IMR-90 (cell line): ENCODE data around the gene AOC2. TPM values are rescaled to one million over a fixed set of nuclear protein-coding genes. Genes with fewer than 3 reads are reported as not detected.

Source experiments
- ATAC-seq: fragments of 200-7000 bp; cut with Tn5 transposase; 2 replicates; pipeline ENCODE4 v1.9.1; 2020; ENCODE audit warnings: low read depth, mild to moderate bottlenecking, moderate library complexity
- BruUV-seq: library from RNA; stranded (reverse); fragments of 400-500 nt; replicated peaks from 2 replicates; lab custom pipeline; 2021; lab: Mats Ljungman, UMichigan
- CTCF ChIA-PET: fragments of 300-600 bp; formaldehyde crosslinking; extraction: SDS; loops from one replicate; lab custom pipeline; 2021; ENCODE audit warnings: antibody characterized with exemption; lab: Yijun Ruan, JAX
- POLR2A ChIA-PET: fragments of 300-600 bp; sonication (Branson Sonifier 250); formaldehyde crosslinking; loops from one replicate; lab custom pipeline; 2022; ENCODE audit warnings: antibody characterized with exemption; ENCODE audit not compliant: unreplicated experiment; lab: Charles Lee
- DNase-seq: peaks from one replicate; pipeline ENCODE4 v3.0.0; 2013
- H2AFZ ChIP-seq: replicated peaks from 2 replicates; pipeline ENCODE3; 2013; ENCODE audit warnings: low read length, mild to moderate bottlenecking; ENCODE audit not compliant: poor library complexity
- H2AK5ac ChIP-seq: 2 replicates; pipeline ENCODE4 v1.6.1; 2013; ENCODE audit warnings: low read depth, low read length, inconsistent platforms
- H2AK9ac ChIP-seq: replicated peaks from 2 replicates; pipeline ENCODE3; 2013; ENCODE audit warnings: mild to moderate bottlenecking, low read depth, low read length, moderate library complexity; ENCODE audit not compliant: poor library complexity
- H2BK120ac ChIP-seq: 2 replicates; pipeline ENCODE4 v1.6.1; 2013; ENCODE audit warnings: low read depth, low read length, inconsistent platforms
- H2BK15ac ChIP-seq: 3 replicates; pipeline ENCODE4 v1.6.1; 2013; ENCODE audit warnings: low read depth, low read length, inconsistent platforms
- H2BK20ac ChIP-seq: 2 replicates; pipeline ENCODE4 v1.6.1; 2013; ENCODE audit warnings: low read depth, mild to moderate bottlenecking, inconsistent platforms, low read length, moderate library complexity
- H2BK5ac ChIP-seq: 2 replicates; pipeline ENCODE4 v1.6.1; 2013; ENCODE audit warnings: mild to moderate bottlenecking, low read depth, low read length, inconsistent platforms; ENCODE audit not compliant: poor library complexity, severe bottlenecking
- H3K14ac ChIP-seq: replicated peaks from 2 replicates; pipeline ENCODE4 v1.6.1; 2013; ENCODE audit warnings: low read depth, low read length, inconsistent platforms
- H3K18ac ChIP-seq: 2 replicates; pipeline ENCODE4 v1.6.1; 2013; ENCODE audit warnings: low read depth, low read length, control low read depth
- H3K23ac ChIP-seq: 2 replicates; pipeline ENCODE4 v1.6.1; 2013; ENCODE audit warnings: low read depth, low read length, inconsistent platforms
- H3K27ac ChIP-seq: 2 replicates; pipeline ENCODE4 v1.5.1; 2013; ENCODE audit warnings: mild to moderate bottlenecking, control low read depth, low read length; ENCODE audit not compliant: insufficient read depth
- H3K27me3 ChIP-seq: 2 replicates; pipeline ENCODE4 v1.6.1; 2013; ENCODE audit warnings: low read length; ENCODE audit not compliant: control insufficient read depth, insufficient read depth
- H3K36me3 ChIP-seq: 2 replicates; pipeline ENCODE4 v1.6.1; 2013; ENCODE audit warnings: low read length, mixed read lengths; ENCODE audit not compliant: control insufficient read depth, insufficient read depth
- H3K4ac ChIP-seq: 2 replicates; pipeline ENCODE4 v1.6.1; 2013; ENCODE audit warnings: low read depth, low read length, inconsistent platforms
- H3K4me1 ChIP-seq: 2 replicates; pipeline ENCODE4 v1.6.1; 2013; ENCODE audit warnings: low read length, mixed read lengths; ENCODE audit not compliant: control insufficient read depth, insufficient read depth
- H3K4me2 ChIP-seq: 2 replicates; pipeline ENCODE4 v1.6.1; 2013; ENCODE audit warnings: low read depth, mild to moderate bottlenecking, control low read depth, low read length, moderate library complexity
- H3K4me3 ChIP-seq: 2 replicates; pipeline ENCODE4 v1.5.1; 2013; ENCODE audit warnings: low read depth, mild to moderate bottlenecking, control low read depth, low read length, moderate library complexity; ENCODE audit not compliant: insufficient read depth
- H3K56ac ChIP-seq: 2 replicates; pipeline ENCODE4 v1.6.1; 2013; ENCODE audit warnings: low read length, inconsistent platforms; ENCODE audit not compliant: insufficient read depth; ENCODE audit errors: extremely low read depth
- H3K79me1 ChIP-seq, 2 experiments: 2 replicates each; pipeline ENCODE4 v1.6.1; 2013; ENCODE audit warnings: low read length in 2 of 2, inconsistent platforms in 1 of 2, low read depth in 1 of 2
- H3K9ac ChIP-seq: 2 replicates; pipeline ENCODE4 v1.6.1; 2013; ENCODE audit warnings: low read depth, low read length, control low read depth
- H3K9me1 ChIP-seq: 2 replicates; pipeline ENCODE4 v1.6.1; 2013; ENCODE audit warnings: low read length, inconsistent platforms; ENCODE audit not compliant: insufficient read depth
- H3K9me3 ChIP-seq: 2 replicates; pipeline ENCODE4 v1.6.1; 2013; ENCODE audit warnings: low read length; ENCODE audit not compliant: control insufficient read depth, insufficient read depth
- H4K20me1 ChIP-seq: 2 replicates; pipeline ENCODE4 v1.6.1; 2013; ENCODE audit warnings: low read length, inconsistent platforms; ENCODE audit not compliant: insufficient read depth
- H4K5ac ChIP-seq: 2 replicates; pipeline ENCODE4 v1.6.1; 2013; ENCODE audit warnings: mild to moderate bottlenecking, low read depth, low read length, control low read depth
- H4K8ac ChIP-seq, 2 experiments: 2 replicates each; pipeline ENCODE4 v1.6.1; 2013; ENCODE audit warnings: low read depth in 2 of 2, low read length in 2 of 2, control low read depth in 1 of 2, inconsistent platforms in 1 of 2
- H4K91ac ChIP-seq: 2 replicates; pipeline ENCODE4 v1.6.1; 2013; ENCODE audit warnings: low read depth, low read length, inconsistent platforms; ENCODE audit not compliant: insufficient read depth
- BHLHE40 ChIP-seq: fragments of 150-350 bp; IDR thresholded peaks from 2 replicates; pipeline ENCODE4 v1.6.1; 2016; ENCODE audit warnings: mild to moderate bottlenecking, low read depth, low read length
- CEBPB ChIP-seq: IDR thresholded peaks from 2 replicates; pipeline ENCODE4 v1.6.1; 2012; ENCODE audit warnings: low read depth, low read length, improper control_type of control experiment
- CHD1 ChIP-seq: IDR thresholded peaks from 2 replicates; pipeline ENCODE4 v1.6.1; 2012; ENCODE audit warnings: low read depth, low read length, improper control_type of control experiment
- FOS ChIP-seq: fragments of 150-350 bp; IDR thresholded peaks from 2 replicates; pipeline ENCODE4 v1.6.1; 2016; ENCODE audit warnings: low read depth, low read length
- MAFK ChIP-seq: IDR thresholded peaks from 2 replicates; pipeline ENCODE4 v1.6.1; 2012; ENCODE audit warnings: low read depth, low read length, improper control_type of control experiment
- MAZ ChIP-seq: IDR thresholded peaks from 2 replicates; pipeline ENCODE4 v1.6.1; 2012; ENCODE audit warnings: low read depth, mild to moderate bottlenecking, low read length, improper control_type of control experiment, moderate library complexity, borderline replicate concordance
- MXI1 ChIP-seq: IDR thresholded peaks from 2 replicates; pipeline ENCODE4 v1.6.1; 2012; ENCODE audit warnings: low read depth, mild to moderate bottlenecking, low read length, moderate library complexity, borderline replicate concordance
- POLR2A ChIP-seq: IDR thresholded peaks from 2 replicates; pipeline ENCODE4 v1.6.1; 2012; ENCODE audit warnings: mild to moderate bottlenecking, low read depth, low read length
- RAD21 ChIP-seq: IDR thresholded peaks from 2 replicates; pipeline ENCODE4 v1.6.1; 2012; ENCODE audit warnings: low read length, improper control_type of control experiment
- RCOR1 ChIP-seq: IDR thresholded peaks from 2 replicates; pipeline ENCODE4 v1.6.1; 2012; ENCODE audit warnings: mild to moderate bottlenecking, low read length, improper control_type of control experiment; ENCODE audit not compliant: insufficient replicate concordance
- RFX5 ChIP-seq: IDR thresholded peaks from 2 replicates; pipeline ENCODE4 v1.8.0; 2012; ENCODE audit warnings: low read depth, mild to moderate bottlenecking, low read length, moderate library complexity
- SMC3 ChIP-seq: fragments of 150-350 bp; IDR thresholded peaks from 2 replicates; pipeline ENCODE4 v1.6.1; 2016; ENCODE audit warnings: low read depth, mild to moderate bottlenecking, antibody characterized with exemption, low read length, moderate library complexity
- WGBS, 2 experiments: methylation state at CpG; one replicate each; pipeline versions ENCODE4 v1.1.5 to v1.1.7; 2013; ENCODE audit warnings: missing lambda C conversion rate in 2 of 2; ENCODE audit not compliant: insufficient read length in 1 of 2; ENCODE audit errors: extremely low coverage in 2 of 2; 5-methylcytosine and 5-hydroxymethylcytosine counted together
- dilution Hi-C: fragments of 300-500 bp; cut with HindIII; formaldehyde crosslinking; loops from one replicate; pipeline ENCODE4 v1.14.3; 2018; ENCODE audit warnings: low sequenced_read_pairs; ENCODE audit not compliant: unreplicated experiment
- in situ Hi-C: fragments of 300-500 bp; cut with MboI; formaldehyde crosslinking; loops from 3 replicates; pipeline ENCODE4 v1.14.3; 2019; ENCODE audit warnings: low sequenced_read_pairs, inconsistent platforms, mixed read lengths
- intact Hi-C: fragments of 100-400 bp; cut with micrococcal nuclease; formaldehyde crosslinking; loops from 2 replicates; pipeline ENCODE4 v1.10.0; 2022
- polyA plus RNA-seq, 3 experiments: library from polyadenylated mRNA; depleted of rRNA; stranded (reverse); fragments of >200 nt; gene quantifications; 2 replicates each; pipeline ENCODE4 v1.2.3, GENCODE V29; 2012; ENCODE audit warnings: low replicate concordance in 1 of 3
- total RNA-seq: library from RNA; depleted of rRNA; stranded (reverse); fragments of >200 nt; gene quantifications from 2 replicates; pipeline ENCODE4 v1.2.3, GENCODE V29; 2012
- TF ChIP-seq, protein P1 (sequence below): fragments of 150-350 bp; IDR thresholded peaks from 2 replicates; pipeline ENCODE4 v1.6.1; 2016; ENCODE audit warnings: low read depth, mild to moderate bottlenecking, low read length, moderate library complexity, borderline replicate concordance

AOC2 gene
- total and polyA plus RNA-seq, 2 of the 4 experiments (the other 2 are of a cell fraction) = 0.36 to 0.41 TPM

DNA sequence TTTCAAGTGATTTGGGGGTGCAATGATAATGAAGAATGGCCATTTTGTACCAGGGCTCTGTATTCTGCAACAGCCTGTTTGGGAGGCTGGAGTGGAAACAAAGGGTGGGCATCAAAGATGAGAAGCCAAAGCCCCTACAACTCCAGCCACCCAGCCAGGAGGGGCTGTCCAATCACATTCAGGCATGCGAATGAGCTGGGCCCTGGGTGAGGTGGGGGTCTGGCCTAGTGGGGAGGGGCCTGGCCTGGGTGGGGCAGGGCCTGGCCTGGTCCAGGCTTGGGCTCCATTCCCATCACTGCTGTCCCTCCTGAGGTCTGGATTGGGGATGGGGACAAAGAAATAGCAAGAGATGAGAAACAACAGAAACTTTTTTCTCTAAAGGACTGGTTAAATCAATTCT lies 13.0 kb downstream of the AOC2 start:
- H3K27ac ChIP-seq = no peak overlapping the region
- peaks cover 20% of the 10 kb centered on the region for H3K27me3 ChIP-seq
- CTCF ChIA-PET = interaction anchor here (0.5 kb wide), 1 partner anchor 52 kb away, joined by 4 read pairs; no protein-coding TSS in a partner anchor
- H3K4me2 ChIP-seq = no peak overlapping the region
- no peak for TF ChIP-seq POLR2A
- no peak for TF ChIP-seq MXI1
- no peak for TF ChIP-seq CEBPB
- TF ChIP-seq RCOR1 = no peak
- TF ChIP-seq, protein P1, sequence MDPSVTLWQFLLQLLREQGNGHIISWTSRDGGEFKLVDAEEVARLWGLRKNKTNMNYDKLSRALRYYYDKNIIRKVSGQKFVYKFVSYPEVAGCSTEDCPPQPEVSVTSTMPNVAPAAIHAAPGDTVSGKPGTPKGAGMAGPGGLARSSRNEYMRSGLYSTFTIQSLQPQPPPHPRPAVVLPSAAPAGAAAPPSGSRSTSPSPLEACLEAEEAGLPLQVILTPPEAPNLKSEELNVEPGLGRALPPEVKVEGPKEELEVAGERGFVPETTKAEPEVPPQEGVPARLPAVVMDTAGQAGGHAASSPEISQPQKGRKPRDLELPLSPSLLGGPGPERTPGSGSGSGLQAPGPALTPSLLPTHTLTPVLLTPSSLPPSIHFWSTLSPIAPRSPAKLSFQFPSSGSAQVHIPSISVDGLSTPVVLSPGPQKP = no peak
- no peak for TF ChIP-seq BHLHE40
- no peak for TF ChIP-seq MAZ
- TF ChIP-seq SMC3 = no peak
- no peak for TF ChIP-seq FOS
- TF ChIP-seq RFX5 = no peak
- no peak for TF ChIP-seq RAD21
- no peak for TF ChIP-seq MAFK
- TF ChIP-seq CHD1 = no peak
- H4K20me1 ChIP-seq = no peaks in the 10 kb centered on the region
- H4K8ac ChIP-seq = no peak overlapping the region
- no peaks in the 10 kb centered on the region for H3K4me1 ChIP-seq
- DNase-seq (no peak), ATAC-seq (no peak)
- H3K4ac ChIP-seq = no peak overlapping the region
- H3K9me3 ChIP-seq = no peaks in the 10 kb centered on the region
- H2BK5ac ChIP-seq = no peak overlapping the region
- no peak overlapping the region for H3K4me3 ChIP-seq
- no peak overlapping the region for H3K14ac ChIP-seq
- in situ Hi-C loops (no loop called here), dilution Hi-C loops (no loop called here), intact Hi-C loops (no loop called here)
- no peak overlapping the region for H2AK9ac ChIP-seq
- no peak overlapping the region for H2AK5ac ChIP-seq
- H2BK20ac ChIP-seq = no peak overlapping the region
- no peak overlapping the region for H4K5ac ChIP-seq
- H3K56ac ChIP-seq = no peak overlapping the region
- no peaks in the 10 kb centered on the region for H3K9me1 ChIP-seq
- no TSS peak for BruUV-seq
- no peak overlapping the region for H2AFZ ChIP-seq
- no peak overlapping the region for H3K23ac ChIP-seq
- no peak overlapping the region for H4K91ac ChIP-seq
- no peak overlapping the region for H3K9ac ChIP-seq
- POLR2A ChIA-PET = no interaction called here
- no peak overlapping the region for H3K18ac ChIP-seq
- WGBS, 2 experiments = no CpG with 5 or more reads among the region's 1 CpG
- no peaks in the 10 kb centered on the region for H3K36me3 ChIP-seq
- no peak overlapping the region for H2BK120ac ChIP-seq
- H2BK15ac ChIP-seq = no peak overlapping the region
- H3K79me1 ChIP-seq = no peaks in the 10 kb centered on the region
